ENCODE measurements around the gene LRRTM1. TPM values are rescaled to one million over a fixed set of nuclear protein-coding genes. Genes with fewer than 3 reads are reported as not detected.

The LRRTM1 gene
- total RNA-seq, 1 experiment from 2014 or later = not detected

GRCh38 chr2:80340022-80340421 is 35.5 kb upstream of the LRRTM1 start:
- no peaks in the 10 kb centered on the region for H3K4me1 ChIP-seq (ENCODE audit: control insufficient read depth, insufficient read depth, low read length)
- H3K36me3 ChIP-seq (ENCODE audit: control insufficient read depth, insufficient read depth, low read length) = no peaks in the 10 kb centered on the region
- ATAC-seq = no peak
- TF ChIP-seq SIN3A (IDR thresholded peaks at IDR 0.05; ENCODE audit: borderline replicate concordance, insufficient read depth, low read depth, low read length) (no peak), POLR2AphosphoS5 (IDR thresholded peaks at IDR 0.05; ENCODE audit: low read depth, low read length) (no peak), CTCF (IDR thresholded peaks at IDR 0.05) (no peak), TCF7L2 (IDR thresholded peaks at IDR 0.05; ENCODE audit: low read depth, low read length) (no peak), REST (IDR thresholded peaks at IDR 0.05; ENCODE audit: insufficient read depth in 1 of 2, low read depth in 2 of 2, low read length in 1 of 2) (no peak)
- CTCF ChIA-PET = no interaction called here
- no peak for DNase-seq (ENCODE audit: low read depth, low spot score)
- H3K27me3 ChIP-seq (ENCODE audit: control insufficient read depth, insufficient read depth, low read length) = no peaks in the 10 kb centered on the region
- H3K27ac ChIP-seq (ENCODE audit: low read length) = no peak overlapping the region
- POLR2A ChIA-PET = no interaction called here
- in situ Hi-C loops (cut with HindIII; ENCODE audit: low pct_unique_long_range_greater_than_20kb, low sequenced_read_pairs) = no loop called here
- H3K4me3 ChIP-seq (ENCODE audit: low read depth in 2 of 2, low read length in 2 of 2) = no peak overlapping the region
- BruUV-seq (replicated peaks) = no TSS peak
- no peaks in the 10 kb centered on the region for H3K9me3 ChIP-seq (ENCODE audit: control insufficient read depth, insufficient read depth, low read depth, low read length)
- intact Hi-C loops (cut with micrococcal nuclease; ENCODE audit: unreplicated experiment) = no loop called here

GRCh38 chr2:80338794-80339193 is 34.2 kb upstream of the LRRTM1 start:
- in situ Hi-C loops (cut with HindIII; ENCODE audit: low pct_unique_long_range_greater_than_20kb, low sequenced_read_pairs) = no loop called here

More at GRCh38 chr2:80338794-80339193, 34.2 kb upstream of the LRRTM1 start:
- POLR2A ChIA-PET = no interaction called here
- H3K4me1 ChIP-seq (ENCODE audit: control insufficient read depth, insufficient read depth, low read length) = no peaks in the 10 kb centered on the region
- TF ChIP-seq TCF7L2 (IDR thresholded peaks at IDR 0.05; ENCODE audit: low read depth, low read length) (no peak), CTCF (IDR thresholded peaks at IDR 0.05) (no peak), REST (IDR thresholded peaks at IDR 0.05; ENCODE audit: insufficient read depth in 1 of 2, low read depth in 2 of 2, low read length in 1 of 2) (no peak), POLR2AphosphoS5 (IDR thresholded peaks at IDR 0.05; ENCODE audit: low read depth, low read length) (no peak), SIN3A (IDR thresholded peaks at IDR 0.05; ENCODE audit: borderline replicate concordance, insufficient read depth, low read depth, low read length) (no peak)
- H3K4me3 ChIP-seq (ENCODE audit: low read depth in 2 of 2, low read length in 2 of 2) = no peak overlapping the region
- no peaks in the 10 kb centered on the region for H3K27me3 ChIP-seq (ENCODE audit: control insufficient read depth, insufficient read depth, low read length)
- intact Hi-C loops (cut with micrococcal nuclease; ENCODE audit: unreplicated experiment) = no loop called here
- no TSS peak for BruUV-seq (replicated peaks)
- DNase-seq (ENCODE audit: low read depth, low spot score) (no peak), ATAC-seq (no peak)
- CTCF ChIA-PET = no interaction called here
- no peaks in the 10 kb centered on the region for H3K9me3 ChIP-seq (ENCODE audit: control insufficient read depth, insufficient read depth, low read depth, low read length)
- H3K27ac ChIP-seq (ENCODE audit: low read length) = no peak overlapping the region
- H3K36me3 ChIP-seq (ENCODE audit: control insufficient read depth, insufficient read depth, low read length) = no peaks in the 10 kb centered on the region

All from Panc1 (cell line).